ENCODE measurements around the gene RETSAT.
"Not testable (repeated sequence)": the region's sequence is repeated elsewhere in the genome, so short reads cannot be mapped to it uniquely, and the experiment has no call there.

RETSAT gene

DNA sequence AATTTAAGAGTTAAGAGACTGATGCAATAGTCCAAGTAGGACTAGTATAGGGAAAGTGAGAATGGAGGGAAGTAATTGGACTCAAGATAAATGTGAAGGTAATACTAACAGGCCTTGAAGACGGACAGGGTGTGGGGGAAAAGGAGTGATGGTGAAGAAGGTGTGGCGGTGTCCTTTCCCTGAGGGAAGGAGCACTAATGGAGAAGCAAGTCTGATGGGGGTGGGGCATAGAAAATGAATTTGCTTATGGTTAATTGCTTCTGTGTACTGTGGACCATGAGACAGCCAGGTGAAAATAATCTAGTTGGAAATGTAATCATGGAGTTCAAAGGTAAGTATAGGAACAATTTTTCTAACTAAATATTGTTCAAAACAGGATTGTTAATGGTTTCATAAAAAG is 19.4 kb downstream of the RETSAT start:
- FAIRE-seq (no peak), DNase-seq (ENCODE audit: low spot score) (no peak)

DNA sequence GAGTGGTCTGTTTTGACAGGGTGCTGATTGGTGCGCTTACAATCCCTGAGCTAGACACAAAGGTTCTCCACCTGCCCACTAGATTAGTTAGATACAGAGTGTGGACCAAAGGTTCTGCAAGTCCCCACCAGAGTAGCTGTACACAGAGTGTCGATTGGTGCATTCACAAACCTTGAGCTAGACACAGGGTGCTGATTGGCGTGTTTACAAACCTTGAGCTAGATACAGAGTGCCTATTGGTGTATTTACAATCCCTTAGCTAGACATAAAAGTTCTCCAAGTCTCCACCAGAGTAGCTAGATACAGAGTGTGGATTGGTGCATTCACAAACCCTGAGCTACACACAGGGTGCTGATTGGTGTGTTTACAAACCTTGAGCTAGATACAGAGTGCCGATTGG is 20.5 kb downstream of the RETSAT start:
- not testable (repeated sequence) for FAIRE-seq; DNase-seq (ENCODE audit: low spot score)

DNA sequence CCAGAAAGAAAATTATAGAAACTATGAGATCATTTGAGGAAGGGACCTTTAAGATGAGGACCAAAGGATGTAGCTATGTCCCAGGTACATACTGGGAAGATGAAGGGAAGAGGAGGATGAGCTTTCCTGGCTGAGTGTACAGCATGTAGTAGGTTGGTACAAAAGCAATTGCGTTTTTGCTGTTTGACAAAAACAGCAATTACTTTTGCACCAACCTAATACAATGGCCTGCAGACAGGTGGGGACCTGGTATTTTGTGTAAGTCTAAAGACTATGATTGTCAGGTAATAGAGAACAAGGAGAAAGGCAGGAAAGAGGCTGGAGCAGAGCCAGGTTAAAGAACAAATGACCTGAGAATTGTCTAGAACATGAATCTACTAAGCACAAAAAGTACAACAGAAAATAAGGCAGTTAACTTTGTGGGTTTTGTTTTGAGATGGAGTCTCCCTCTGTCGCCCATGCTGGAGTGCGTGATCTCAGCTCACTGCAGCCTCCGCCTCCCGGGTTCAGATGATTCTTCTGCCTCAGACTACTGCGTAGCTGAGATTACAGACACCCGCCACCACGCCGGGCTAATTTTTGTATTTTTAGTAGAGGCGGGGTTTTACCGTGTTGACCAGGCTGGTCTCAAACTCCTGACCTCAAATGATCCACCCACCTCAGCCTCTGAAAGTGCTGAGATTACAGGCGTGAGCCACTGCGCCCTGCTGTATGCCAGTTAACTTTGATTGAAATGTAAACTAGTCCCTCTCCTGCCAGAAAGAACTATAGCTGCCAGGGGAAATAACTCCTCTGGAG is 23.3 kb downstream of the RETSAT start:
- FAIRE-seq: no peak
- no peak for DNase-seq (ENCODE audit: low spot score)

DNA sequence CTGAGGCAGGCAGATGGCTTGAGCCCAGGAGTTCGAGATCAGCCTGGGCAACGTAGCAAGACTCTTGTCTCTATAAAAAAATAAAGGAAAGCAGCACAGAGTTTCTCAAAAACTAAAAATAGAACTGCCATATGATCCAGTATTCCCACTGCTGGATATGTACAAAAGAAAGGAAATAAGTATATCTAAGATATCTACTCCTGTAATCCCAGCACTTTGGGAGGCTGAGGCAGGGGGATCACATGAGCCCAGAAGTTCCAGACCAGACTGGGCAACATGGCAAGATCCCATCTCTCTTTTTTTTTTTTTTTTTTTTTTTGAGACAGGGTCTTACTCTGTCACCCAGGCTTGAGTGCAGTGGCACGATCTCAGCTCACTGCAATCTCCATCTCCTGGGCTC is 24.6 kb downstream of the RETSAT start:
- FAIRE-seq; DNase-seq (ENCODE audit: low spot score): not testable (repeated sequence)

DNA sequence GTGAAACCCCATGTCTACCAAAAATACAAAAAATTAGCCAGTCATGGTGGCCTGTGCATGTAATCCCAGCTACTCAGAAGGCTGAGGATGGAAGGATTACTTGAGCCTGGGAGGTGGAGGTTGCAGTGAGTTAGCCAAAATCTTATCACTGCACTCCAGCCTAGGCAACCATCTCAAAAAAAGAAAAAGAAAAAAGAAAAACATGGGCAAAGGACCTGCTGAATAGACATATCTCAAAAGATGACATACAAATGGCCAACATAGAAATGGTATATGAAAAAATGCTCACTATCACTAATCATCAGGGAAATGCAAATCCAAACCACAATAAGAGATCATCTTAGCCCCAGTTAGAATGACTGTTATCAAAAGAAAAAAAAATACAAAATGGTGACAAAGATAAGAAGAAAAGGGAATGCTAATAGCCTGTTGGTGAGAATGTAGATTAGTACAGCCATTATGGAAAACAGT is 25.1 kb downstream of the RETSAT start:
- DNase-seq (ENCODE audit: low spot score) (no peak), FAIRE-seq (no peak)

DNA sequence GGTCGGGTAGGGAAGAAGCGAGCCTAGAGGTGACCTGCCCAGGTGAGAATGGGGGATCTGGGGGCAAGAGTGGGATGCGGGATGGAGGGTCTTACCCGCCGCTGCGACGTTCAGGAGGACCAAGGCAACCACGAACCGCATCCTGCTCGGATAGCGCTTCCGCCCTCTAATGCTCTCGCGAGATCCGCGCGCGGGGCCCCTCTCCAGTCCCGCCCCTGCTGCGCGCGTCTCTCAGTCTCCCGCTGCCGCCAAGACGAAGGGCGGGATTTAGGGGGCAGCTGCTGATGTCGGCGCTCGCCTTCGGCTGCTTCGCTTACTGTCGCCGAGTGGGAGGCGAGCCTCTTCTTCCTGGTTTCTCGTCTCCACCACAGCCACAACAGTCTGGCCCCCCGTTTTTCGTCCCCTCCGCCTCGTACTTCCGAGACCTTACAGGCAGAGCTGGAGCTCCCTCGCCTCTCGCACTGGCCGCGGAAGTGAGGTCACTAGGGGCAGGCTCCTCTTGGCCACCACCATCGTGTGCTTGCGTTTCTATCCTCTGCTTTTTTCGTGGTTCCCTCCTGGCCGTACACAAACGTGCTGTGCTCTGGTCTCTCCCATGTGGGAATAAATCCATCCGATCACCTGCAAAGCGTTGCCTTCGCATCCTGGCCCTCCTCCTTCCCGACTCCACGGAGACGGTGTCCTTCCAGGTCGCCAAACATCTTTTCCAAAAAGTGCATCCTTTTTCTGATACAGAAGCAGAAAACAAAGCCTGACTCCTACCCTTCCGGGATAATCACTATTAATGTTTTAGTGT is 26.3 kb downstream of the RETSAT start, which contains the start of gene TGOLN2:
TSS of gene TGOLN2 (minus strand) at position 168 of the 796 bp plus-strand sequence. CDS start at position 141, 27 bp downstream.
- DNase-seq (ENCODE audit: low spot score) (peak; percentile 77), FAIRE-seq (no peak)

DNA sequence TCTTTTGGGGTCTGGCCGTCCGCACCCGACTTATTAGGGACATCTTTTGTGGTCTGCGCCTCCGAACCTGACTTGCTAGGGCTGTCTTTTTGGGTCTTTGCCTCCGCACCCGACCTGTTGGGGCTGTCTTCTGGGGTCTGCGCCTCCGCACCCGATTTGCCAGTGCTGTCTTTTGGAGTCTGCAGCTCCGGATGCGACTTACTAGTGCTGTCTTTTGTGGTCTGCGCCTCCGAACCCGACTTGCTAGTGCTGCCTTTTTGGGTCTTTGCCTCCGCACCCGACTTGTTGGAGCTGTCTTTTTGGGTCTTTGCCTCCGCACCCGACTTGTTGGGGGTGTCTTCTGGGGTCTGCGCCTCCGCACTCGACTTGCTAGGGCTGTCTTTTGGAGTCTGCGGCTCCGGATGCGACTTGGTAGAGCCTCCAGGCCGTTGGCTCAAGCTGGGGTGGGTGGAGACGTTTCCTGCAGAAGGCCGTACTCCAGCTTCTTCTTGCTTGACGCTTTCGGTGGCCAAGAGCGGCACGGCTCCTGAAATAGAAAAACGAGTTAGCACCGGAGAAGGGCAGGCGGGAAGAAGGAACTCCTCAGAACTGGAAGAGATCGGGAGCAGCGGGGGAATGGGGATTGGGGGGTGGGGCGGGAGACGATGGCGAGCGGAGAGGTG is 27.0 kb downstream of the RETSAT start:
- DNase-seq (ENCODE audit: low spot score): no peak
- no peak for FAIRE-seq

DNA sequence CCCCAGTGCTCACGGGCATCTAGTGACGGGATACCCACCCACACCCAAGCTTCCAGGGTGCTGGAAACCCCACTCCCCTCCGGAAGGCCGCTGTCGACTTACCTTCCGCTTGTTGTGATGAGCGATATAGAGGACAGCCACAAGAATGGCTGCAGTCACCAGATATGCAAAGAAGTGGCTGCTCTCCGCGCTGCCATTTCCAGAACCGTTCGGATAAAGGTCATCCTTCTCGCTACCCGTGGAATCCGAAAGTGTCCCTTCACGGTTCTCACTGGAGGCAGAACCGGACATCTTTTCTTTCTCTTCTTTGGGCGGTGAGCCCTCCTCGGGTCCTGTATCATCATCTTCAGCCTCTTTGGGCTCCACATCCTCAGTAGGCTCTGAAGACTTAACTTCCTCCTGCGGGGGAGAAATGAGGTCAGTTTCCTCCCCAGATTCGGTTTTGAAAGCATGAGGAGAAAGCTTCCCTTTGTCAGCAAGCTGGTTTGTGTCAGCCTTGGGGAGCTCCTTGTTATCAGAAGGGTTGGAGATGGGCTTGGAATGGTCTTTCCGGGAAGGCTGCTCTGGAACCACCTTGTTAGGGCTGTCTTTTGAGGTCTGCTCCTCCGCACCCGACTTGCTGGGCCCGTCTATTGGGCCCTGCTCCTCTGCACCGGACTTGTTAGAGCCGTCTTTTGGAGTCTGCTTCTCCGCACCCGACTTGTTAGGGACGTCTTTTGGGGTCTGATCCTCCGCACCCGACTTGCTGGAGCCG is 27.7 kb downstream of the RETSAT start:
- DNase-seq (ENCODE audit: low spot score): peak; percentile 16
- no peak for FAIRE-seq

DNA sequence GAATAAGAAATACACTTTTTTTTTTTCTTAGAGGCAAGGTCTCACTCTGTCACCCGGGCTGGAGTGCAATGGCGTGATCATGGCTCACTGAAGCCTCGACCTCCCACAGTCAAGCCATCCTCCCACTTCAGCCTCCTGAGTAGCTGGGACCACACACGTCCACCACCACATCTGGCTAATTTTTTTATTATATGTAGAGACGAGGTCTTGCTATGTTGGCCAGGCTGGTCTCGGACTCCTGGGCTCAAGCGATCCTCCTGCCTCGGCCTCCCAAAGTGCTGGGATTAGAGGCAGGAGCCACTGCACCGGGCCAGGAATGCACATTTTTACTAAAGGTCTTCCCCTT is 28.9 kb downstream of the RETSAT start:
- FAIRE-seq: no peak
- DNase-seq (ENCODE audit: low spot score): no peak

DNA sequence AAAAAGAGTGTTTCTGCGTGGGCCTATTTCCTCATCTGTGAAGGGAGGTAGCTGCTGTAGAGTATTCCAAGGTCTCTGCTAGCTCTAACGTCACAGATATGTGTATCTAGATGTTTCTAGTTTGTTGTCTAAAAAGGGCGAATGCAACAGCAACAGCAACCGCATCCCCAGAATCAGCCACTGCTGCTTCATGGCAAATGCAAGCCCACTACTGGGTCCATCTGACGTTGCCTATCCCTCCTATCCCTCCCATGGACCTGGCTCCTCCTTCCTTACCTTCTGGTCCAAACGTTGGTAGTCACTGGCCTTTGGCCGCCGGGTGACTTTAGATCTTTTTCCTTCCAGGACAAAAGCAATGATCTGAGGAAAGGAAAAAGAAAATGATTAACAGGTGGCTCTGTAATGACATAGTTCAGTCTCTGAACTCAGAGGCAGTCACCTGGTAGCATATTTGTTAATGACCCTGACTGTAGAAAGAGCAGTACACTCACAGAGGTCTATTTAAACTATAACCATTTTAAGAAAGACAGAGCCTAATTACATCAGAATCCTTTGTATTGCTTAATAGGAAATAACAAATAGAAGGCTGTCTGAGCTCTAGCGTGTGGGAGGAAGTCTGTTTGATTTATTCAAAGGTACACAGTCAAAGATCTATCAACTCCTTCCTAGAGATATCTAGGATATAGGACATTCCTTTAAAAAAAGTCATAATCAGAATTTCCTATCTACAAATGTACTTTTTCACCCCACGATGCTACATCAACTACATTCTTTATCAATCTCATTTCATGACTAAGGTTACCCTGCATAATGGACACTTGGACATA is 29.5 kb downstream of the RETSAT start:
- peak; percentile 81 for DNase-seq (ENCODE audit: low spot score)
- FAIRE-seq: peak; percentile 89

DNA sequence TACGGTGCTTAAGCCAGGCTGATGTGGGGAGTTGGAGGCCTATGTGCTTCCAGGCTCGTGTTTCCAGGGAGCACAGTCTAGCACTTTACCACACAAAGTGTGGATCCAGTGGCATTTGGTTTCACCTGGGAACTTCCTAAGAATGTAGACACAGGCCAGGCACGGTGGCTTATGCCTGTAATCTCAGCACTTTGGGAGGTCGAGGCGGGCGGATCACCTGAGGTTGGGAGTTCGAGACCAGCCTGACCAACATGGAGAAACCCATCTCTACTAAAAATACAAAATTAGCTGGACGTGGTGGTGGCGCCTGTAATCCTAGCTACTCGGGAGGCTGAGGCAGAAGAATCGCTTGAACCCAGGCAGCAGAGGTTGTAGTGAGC is 30.4 kb downstream of the RETSAT start:
- FAIRE-seq: not testable (repeated sequence)

DNA sequence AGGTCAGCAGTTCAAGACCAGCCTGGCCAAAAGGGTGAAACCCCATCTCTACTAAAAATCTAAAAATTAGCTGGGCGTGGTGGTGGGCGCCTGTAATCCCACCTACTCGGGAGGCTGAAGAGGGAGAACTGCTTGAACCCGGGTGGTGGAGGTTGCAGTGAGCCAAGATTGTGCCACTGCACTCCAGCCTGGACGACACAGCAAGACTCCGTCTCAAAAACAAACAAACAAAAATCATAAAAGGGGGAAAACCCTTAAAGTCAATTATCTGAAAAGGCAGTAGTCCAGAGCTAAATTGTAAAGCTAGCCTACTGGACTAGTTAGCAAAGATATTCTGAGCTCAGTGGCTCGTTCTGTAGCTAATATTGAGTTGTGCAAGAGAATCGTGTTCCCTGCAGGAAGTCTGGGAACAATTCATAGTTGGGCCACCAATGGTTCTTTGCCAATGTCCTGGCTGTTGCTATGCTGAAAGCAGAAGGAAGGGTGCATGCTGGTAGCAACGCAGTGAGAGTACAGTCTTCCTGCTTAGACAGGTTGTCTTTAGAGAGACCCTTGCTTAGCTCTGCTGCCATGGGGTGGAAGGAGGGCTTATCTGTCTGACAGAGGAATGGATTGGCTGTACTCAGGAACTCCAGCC is 30.9 kb downstream of the RETSAT start:
- DNase-seq (ENCODE audit: low spot score) (no peak), FAIRE-seq (no peak)

More for the DNA sequence above, 30.4 kb downstream of the RETSAT start:
- not testable (repeated sequence) for DNase-seq (ENCODE audit: low spot score)

DNA sequence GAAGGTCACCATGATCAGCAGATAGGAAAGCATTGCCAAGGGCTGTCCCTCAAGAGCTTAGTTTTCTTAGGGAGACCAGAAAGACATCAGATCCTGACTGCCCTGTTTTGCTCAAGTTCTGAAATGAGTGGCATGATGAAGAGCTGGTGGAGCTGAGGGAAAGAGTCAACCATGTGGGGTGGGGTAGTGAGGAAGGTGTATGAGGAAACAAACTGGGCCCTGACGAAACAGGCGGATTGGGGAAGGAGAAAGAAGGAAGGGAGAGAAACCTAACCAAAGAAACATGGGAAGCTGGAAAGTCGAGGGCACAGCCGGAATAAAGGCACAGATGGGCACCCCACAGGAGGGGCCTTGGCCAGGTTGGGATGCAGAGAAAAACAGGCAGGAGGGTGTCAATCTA is 34.5 kb downstream of the RETSAT start:
- DNase-seq (ENCODE audit: low spot score): no peak
- FAIRE-seq: no peak

DNA sequence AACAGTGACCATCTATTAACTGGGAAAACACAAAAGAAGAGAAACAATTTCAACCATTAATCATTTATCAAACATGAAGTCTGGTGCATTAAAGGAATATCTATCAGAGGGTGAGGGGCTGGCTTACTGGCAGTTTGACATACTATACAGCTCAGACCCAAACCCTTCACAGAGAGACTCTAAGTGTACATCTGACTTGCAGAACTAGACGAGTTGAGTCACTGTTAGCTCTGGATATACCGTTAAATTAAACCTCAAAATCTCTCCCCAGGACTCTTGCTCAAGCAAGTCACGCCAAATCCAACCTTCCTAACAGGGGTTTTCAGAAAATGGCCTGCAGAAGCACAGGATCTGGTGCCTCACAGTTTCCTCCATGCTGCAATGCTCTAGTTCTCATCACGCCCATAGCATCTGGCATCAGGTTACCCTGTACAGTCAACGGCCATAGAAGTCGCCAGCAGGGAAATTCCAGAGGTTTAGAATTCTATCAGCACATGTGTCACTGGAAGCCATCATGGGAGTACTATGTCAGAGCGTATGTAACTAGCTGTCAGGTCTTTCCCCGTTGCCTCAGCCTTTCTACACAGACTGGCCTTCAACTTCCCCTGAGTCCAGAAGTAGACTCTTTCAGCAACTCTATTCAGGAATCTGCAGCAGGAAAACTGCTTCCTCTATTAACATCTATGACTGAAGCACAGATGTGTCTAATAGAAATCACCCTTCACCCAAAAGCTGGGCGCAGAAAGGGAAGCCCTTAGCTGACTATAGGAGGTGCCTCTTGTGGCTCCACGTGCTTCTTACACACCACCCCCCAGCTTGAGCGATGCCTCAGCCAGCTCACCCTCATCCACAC is 35.9 kb downstream of the RETSAT start:
- DNase-seq (ENCODE audit: low spot score): no peak
- FAIRE-seq: no peak

DNA sequence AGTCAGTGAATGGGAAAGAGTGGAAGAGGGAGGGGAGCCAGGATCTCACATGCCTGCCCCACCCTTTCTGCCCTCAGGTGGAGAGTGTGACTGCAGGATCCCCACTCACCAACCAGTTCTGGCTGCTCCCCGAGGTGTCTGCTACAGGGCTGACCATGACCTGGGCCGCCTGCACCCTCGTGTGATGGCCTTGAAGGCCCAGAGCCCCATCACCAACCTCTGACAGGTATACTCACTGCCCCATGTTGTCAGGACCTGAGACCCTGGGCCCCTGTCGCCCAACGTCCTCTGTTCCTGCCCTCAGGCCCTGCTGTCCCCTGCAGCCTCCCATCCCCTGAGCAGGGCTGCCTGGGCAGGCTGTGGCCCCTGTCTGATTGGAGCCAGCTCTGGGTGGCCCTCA is 38.4 kb downstream of the RETSAT start:
- not testable (repeated sequence) for DNase-seq (ENCODE audit: low spot score); FAIRE-seq

DNA sequence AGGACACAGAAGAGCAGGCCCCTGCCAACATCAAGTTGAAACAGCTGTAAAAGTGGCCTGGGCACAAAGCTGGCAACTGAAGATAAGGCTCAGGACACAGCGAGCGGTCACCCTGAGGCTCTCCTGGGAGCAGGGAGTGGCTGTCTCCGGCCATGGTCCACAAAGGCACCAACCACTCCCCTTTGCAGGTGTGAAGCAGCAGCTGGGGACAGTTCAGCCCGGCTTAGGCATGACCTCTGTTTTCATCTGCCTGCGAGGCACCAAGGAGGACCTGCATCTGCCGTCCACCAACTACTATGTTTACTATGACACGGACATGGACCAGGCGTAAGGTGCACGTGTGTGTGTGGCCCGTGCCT is 39.5 kb downstream of the RETSAT start:
- FAIRE-seq (no peak), DNase-seq (ENCODE audit: low spot score) (no peak)

DNA sequence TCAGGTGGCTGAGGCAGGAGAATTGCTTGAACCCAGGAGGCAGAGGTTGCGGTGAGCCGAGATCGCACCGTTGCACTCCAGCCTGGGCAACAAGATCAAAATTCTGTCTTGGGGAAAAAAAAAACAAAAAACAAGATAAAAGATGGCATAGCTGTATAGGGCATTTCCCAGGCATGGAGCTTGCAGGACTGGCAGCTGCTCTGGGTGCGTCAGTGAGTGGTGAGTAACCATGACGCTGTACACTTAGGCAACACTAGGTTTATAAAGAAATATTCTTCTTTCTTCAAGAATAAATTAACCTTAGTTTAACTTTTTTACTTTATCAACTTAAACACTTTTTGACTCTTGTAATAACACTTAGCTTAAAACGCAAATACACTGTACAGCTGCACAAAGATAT is 41.9 kb downstream of the RETSAT start:
- DNase-seq (ENCODE audit: low spot score) (no peak), FAIRE-seq (no peak)

DNA sequence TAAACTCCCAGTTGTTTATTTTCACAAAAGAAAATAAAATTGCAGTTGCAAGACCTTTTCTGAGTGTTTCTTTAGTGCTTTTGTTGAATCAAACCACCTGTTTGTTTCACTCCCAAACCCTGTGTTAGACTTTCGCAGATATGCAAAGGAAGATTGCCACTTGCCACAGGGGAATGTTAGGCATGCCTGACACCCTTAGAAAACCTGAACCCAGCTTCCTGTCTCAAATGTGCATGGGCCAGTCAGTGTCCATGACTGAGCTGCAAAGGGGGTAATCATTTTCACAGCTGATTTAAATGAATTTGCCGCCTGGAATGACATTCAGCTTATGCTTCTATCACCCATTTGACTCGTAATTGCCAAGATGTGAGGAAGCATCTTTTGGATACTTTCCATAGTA is 44.0 kb downstream of the RETSAT start:
- DNase-seq (ENCODE audit: low spot score): no peak
- FAIRE-seq: no peak

DNA sequence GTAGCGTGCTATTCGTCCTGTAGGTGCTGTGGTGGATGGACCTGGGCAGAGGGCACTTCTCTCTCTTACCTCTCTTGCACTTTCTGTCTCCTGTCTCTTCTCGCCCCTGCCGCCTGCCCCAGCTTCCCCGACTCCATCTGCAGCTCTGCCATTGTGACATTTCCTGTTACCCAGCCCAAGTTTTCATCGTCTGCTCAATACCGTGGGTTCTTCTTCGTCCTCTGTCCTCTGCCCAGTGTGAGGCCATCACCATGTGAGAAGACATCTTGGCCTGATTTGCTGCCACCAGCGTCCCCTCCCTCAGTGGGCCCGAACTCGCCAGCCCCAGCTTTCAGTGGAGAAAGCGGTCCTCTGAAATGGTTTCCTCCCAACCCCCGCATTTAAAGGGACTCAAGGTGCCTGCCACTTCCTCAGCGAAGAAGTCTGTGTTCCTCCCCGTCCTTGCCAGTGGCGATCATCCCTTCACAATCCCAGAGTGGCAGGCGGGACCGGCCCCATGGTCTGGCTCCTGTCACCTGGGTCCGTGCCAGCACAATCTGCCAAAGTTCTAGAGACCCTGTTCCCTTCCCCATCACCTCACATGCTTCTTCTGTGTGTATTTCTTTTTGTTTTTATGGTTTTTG is 44.5 kb downstream of the RETSAT start:
- FAIRE-seq: no peak
- DNase-seq (ENCODE audit: low spot score): no peak
